ENCODE data around the gene IFTAP.
A peak's percentile ranks its signal among the peaks of the same experiment; 100 is the strongest.
"Not testable (repeated sequence)": the region's sequence is repeated elsewhere in the genome, so short reads cannot be mapped to it uniquely, and the experiment has no call there.

The IFTAP gene

DNA sequence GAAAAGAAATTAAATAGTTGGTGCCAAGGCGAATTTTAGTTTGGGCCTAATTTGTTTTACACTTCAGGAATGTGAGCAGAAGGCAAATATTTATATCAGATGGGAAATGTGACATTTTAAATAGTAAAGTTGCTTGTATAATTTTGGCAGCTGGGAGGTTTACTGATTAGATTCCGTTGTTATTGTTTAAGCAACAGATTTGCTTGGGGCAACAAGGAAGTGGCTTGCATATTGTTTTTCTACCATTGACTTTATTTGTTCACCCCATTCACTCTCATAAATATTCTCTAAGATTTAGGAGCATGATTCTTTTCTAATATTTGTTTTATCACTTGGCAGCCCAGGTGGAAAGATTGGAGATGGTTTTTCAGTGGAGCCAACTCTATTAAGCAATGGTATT is 44.3 kb downstream of the IFTAP start:
- DNase-seq (ENCODE audit: low spot score), result no peak

DNA sequence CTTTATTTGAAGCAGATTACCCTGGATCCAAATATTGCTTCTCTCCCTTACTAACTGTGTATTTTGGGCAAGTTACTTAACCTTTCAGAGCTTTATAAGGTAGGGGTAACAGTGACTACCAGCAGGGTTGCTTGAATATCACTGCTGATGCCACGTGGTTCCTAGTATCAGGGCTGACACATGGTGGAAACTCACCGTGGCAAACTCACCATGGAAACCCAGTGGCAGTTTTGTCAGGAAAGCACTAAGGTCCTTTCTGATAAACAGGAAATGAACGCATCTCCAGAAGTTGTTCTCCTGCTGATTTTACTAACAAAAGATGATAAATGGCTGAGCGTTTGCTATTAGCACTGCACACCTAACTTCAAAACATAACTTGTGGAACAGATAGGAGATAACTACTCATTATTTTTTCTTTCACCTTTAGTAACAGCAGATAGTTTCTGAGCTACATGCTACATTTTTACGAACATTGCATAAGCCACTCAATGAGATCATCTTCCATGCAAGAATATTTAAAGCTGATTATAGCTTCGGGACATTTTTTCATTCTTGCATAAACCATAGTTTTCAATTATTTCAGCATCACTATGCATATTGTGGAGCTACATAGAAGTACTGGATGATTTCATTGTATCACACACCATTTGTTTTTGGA is 63.4 kb downstream of the IFTAP start:
- DNase-seq (ENCODE audit: low spot score), result no peak

DNA sequence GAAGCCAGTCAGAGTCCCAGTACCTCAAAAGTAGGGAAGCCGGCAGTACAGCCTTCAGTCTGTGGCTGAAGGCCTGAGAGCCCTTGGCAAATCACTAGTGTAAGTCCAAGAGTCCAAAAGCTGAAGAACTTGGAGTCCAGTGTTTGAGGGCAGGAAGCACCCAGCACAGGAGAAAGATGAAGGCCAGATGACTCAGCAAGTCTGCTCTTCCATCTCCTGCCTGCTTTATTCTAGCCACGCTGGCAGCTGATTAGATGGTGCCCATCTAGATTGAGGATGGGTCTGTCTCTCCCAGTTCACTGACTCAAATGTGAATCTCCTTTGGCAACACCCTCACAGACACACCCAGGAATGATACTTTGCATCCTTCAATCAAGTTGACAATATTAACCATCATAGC is 67.1 kb downstream of the IFTAP start:
- not testable (repeated sequence) for DNase-seq (ENCODE audit: low spot score)

DNA sequence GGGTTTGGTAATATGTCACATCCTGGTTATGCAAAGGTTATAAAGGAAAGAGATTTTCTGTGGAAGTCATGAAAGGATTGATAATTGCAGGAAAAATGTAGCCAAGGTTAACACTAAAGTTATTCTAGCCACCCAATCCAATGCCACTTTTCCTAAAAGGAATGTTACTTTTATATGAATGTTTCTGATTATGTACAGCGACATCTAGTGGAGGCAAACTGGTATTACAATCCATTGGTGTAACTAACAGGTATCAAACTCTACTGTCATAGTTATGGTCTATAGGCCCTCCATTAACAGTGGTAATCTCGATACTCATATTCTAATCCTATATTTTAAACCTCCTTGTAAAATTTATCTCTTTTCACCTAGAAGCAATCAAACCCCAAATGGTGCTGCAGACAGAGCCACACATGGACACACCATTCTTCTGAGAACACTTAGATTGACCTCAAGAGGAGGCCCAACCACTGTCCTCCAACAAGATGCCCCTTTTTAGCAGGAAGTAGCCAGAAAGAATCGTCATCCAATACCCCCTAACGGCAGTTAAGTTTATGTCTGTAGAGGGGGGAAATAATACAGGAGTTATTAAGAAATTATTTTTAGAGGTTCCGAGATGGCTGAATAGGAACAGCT is 78.6 kb downstream of the IFTAP start:
- DNase-seq (ENCODE audit: low spot score), result peak; percentile 31

DNA sequence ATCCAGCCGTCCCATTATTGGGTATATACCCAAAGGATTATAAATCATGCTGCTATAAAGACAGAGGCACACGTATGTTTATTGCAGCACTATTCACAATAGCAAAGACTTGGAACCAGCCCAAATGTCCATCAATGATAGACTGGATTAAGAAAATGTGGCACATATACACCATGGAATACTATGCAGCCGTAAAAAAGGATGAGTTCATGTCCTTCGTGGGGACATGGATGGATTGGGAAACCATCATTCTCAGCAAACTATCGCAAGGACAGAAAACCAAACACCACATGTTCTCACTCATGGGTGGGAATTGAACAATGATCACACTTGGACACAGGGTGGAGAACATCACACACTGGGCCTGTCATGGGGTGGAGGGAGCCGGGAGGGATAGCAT is 85.2 kb downstream of the IFTAP start:
- DNase-seq (ENCODE audit: low spot score), result not testable (repeated sequence)

DNA sequence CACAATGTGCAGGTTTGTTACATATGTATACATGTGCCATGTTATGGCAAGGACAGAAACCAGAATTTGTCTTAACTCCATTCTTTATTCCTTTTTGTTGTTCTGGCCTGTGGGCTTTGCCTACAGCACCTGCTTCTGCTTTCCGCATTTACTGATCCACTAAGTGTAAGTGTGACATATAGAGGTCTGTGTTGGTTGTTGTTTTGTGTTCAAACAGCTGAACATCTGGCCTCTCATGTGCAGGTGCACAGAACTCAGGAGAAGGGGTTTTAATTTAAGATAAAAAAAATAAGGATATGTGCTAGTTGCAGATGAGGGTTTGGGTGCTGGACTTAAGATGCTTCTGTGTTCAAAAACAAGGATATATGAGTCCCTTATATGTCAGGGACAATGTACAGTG is 89.5 kb downstream of the IFTAP start:
- DNase-seq (ENCODE audit: low spot score), result no peak

DNA sequence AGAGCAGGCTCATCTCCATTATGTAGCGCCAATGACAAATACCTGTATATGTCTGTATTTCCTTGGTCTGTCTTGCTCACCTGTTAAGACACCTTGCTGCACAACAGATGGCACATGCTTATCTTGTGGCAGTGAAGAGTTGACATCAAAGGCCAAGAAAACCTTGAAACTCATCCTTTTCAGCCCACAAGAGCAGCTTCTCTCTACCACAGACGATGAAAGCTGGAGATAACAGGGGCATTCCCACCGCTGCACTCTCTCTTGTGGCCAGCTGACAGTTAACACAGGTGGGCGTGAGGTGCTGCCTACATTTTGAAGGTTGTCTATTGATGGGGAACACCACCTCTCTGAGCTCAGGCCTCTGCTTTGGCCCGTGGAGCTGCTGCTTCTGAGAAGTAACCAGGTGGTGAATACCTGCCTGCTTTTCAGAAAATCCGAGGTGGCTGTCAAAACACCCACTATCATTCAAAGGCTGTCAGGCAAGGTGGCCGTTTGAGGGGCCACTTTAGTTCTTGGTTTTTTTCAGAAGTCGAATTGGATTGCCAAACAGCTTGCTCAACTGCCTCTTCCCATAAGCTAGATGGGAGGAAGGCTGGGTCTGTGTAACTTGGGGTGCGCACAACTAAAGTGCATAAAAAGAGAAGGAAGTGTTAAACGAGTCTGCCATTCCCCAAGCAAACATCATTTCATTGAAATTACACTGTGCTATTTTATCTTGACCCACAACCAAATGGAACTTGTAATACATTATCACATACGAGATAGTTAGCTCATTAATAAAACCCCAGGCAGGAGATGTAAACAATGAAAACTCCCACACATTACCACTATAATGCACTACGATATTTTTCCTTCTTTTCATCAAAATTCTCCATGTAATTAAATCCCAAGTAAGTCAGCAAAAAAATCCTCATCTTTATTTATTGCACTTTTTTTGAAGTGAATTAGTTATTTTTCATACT is 90.8 kb downstream of the IFTAP start:
- no peak for DNase-seq (ENCODE audit: low spot score)

DNA sequence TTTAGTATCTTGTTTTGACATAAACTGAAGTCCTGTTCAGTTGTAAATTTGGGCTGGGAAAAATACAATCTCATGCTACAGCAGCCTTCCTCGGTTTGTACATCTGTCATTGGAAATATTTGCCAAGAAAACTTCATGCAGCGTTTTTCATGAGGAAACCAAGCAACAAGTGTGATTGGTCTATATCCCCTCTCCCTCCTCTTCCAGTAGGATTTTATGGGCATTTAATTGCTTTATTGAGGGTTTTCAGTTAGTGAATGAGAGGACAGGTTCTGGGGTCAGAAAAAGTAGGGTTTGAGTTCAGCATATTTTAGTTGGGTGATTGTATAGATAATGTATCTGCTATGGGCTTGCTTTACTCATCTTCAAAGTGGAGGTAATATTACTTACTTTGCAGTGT is 93.8 kb downstream of the IFTAP start:
- no peak for DNase-seq (ENCODE audit: low spot score)

DNA sequence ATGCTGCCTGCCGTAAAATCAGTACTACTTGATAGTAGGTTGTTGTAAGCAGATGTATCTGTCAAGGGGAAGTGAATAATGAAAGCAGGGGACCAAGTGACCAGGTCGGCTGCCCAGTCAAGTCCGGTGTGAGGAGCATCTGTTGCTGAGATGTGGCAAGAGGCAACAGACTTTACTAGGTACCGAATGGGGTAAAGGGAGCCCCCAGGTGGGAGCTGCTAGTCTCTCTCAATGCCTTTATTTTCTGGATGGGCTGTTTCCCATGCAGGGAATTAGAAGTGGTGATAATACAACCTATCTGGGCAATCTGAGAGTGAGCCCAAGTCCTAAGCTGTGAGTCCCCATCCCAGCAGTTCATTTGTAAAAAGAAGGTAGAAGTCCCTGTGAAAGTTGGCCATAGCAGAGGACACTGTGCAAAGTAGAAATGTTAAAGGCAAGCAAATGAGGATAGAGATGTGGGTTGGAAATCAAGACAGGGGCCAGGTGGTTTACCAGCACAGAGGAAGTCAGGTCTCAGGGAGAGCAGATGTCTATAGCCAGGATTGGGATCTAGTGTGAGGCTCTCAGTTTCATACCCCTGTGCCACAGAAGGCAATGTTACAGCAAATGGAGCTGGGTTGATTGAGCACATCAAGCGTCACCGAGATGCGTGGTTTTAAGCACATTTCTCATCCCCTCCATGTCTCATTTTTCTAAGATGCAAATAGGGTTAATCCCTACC is 94.4 kb downstream of the IFTAP start:
- DNase-seq (ENCODE audit: low spot score), result no peak

DNA sequence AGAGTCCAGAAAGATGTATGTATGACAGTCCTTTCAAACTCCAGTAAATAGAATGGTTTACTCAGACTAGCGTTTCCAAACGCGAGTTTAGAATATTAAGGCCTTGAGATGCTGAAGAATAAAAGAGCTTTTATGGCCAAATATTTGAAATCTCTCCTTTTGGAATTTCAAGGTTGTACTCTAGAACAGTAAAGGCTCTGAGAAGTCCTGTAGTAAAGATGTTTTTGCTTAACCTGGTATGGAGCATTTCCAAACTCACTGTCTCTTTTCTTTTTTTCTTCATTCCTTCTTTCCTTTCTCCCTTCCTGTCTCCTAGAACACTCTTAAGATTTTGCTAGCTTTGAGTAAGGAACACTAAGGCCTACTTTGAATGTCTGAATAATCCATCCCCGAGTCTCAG is 95.1 kb downstream of the IFTAP start:
- DNase-seq (ENCODE audit: low spot score), result no peak

DNA sequence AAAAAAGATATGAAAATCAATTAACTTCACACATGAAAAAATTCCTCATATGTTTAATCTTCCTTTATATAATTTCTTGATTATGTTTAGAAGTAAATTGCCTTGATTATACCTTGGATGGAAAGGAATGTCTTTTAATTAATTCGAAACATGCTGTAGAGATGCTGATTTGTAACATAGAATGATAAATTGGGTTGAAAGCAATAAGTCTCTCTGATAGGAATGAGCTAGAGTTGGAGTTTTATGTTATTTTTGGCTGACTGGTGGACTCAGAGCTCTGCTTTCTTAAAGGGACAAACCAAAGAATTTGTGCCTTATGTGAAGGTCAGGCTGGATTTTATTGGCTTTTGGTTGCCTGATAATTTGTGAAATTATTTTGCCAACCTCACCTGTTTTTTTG is 98.4 kb downstream of the IFTAP start:
- no peak for DNase-seq (ENCODE audit: low spot score)

DNA sequence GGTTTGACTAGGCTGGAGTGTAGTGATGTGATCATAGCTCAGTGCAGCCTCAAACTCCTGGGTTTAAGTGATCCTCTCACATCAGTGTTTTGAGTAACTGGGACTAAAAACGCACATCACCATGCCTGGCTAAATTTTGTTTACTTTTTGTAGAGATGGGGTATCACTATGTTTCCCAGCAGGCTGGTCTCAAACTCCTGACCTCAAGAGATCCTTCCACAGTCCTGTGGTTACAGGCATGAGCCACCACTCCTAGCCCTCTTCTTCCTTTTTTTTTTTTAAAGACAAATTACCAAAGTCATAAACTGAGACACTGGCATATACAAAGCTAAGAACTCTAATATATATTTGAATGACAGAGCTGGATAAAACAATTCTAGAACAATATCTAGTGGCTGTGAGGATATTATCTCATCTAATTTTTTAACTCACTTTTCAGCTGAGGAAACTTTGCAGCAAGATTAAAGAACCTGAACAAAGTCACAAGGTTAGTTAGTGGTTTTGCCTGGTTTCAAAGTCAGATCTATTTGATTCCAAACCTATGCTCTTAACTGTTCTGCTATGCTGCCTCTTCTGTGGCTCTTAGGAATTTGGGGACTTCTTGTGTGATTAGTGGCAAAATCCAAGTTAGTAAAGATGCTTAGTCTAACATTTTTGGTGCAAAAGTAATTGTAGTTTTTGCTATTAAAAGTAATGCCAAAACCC is 99.0 kb downstream of the IFTAP start:
- DNase-seq (ENCODE audit: low spot score), result no peak

DNA sequence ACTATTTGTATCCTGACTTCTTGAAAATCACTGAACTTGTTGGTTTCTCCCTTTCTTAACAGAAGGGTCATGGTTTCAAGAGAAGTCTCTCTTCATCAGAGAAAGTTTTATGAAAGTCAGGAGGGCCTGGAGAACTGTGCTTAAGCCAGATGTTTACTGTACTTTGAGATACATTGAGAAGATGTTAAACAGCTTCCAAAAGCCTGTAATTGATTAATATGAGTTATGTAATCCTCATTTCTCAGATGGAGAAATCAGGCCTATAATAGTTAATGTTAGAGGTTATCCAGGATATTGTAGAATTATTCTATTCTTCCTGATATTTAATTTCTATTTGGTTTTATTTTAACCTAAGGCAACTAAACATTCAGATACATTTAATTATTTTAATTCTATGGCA is 100.8 kb downstream of the IFTAP start:
- DNase-seq (ENCODE audit: low spot score), result no peak

DNA sequence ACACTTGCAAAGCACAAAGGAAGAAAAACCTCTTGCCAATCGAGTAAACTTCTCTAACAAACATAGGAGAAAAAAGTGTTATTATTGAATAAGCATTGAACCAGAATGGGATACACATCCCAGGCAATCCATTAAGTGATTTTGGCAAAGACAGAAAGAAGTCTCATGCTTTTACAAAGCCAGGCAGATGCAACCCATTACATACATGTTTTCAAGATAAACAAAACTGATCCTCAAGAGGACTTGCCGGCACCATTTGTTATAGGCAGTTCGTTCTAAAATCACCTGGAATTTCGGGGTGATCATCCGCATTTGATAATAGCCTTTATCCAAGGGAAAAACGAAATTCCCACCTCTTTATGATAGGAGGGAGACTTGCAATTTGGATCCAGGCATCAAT is 101.3 kb downstream of the IFTAP start:
- DNase-seq (ENCODE audit: low spot score), result no peak

DNA sequence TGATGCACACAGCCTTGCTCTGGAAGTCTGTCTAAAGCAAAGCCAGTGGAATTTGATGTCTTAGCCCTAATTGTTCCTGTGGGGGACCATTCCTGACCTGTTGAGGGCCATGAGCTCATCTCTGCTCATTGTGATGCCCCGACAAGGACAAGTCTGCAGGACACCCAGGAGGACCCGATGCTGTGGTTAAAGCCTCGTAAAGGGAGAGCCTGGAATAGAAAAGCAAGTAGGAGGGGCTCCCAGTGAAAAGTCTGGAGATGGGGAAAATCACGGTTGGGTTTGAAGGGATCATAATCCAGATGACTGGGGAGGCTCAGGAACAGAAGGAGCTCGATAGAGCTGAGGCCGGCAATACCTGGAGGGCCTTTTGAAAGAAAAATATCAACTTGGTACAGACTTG is 102.2 kb downstream of the IFTAP start:
- DNase-seq (ENCODE audit: low spot score), result no peak

DNA sequence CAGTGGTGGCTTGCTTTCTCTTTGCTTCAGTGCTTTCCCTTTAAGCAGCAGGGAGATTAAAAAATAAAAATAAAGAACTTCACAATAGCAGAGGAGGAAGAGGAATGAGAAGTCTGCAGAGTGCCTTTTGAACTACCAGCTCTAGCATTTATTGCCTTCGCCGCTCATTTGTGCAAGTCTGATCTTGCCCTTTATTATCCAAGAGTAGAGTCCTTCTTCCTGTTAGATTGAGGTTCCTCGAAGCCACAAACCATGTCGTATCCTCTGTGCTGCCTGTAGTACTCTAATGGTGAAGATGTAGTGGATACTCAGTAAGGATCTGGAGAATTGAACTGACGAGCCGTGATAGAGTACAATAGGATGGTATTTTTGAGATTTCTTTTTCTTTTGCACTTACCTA is 105.0 kb downstream of the IFTAP start:
- no peak for DNase-seq (ENCODE audit: low spot score)

DNA sequence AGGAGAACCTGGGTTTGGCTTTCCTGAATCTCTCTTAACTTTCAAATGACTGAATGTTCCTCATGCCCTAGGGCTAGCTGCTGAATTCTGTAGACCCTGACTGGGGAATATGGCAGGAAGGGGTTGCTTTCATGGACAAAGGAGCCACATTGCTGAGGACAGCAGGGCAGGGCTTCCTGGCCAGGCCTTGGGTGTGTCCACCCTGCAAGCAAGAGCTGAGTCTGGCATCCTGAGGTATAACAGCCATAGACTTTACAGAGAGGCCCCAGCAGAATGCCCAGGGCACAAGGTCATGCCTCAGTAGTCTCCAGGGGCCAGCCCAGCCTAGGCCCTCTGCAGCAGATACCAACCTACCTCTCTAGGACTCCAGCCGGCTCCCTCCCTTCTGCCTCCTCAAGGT is 105.9 kb downstream of the IFTAP start:
- no peak for DNase-seq (ENCODE audit: low spot score)

DNA sequence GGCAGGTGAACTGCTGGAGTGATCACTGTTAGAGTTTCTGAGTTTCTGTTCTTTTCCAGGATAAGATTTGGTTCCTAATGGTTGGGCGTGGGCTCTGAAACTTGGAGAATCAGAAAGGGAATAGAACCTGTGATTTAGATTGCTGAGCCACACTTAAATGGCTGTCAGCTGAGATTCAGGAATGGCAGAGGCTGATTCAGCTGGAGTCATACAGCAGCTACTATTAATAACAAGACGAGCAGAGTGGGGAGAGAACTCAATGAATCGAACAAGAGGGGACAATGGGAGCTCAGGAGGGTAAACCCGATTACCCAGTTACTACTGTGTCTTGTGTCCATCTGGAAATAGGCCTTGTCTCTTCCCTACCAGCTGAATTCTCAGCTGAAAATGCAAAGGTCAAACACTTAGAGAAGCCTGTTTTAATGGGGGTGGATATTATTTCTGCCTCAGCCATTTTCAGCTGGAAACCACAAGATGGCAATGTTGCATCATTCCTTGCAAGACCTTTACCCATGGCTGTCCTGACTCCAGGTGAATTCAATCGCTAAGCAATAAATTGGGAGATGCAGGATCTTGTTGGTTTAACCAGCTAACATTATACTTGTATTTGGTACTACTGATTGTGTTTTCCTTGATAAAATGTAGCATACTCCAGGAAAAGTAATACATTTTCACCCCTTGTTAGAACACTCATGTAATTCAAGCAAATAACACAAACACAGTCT is 108.2 kb downstream of the IFTAP start:
- peak; percentile 82 for DNase-seq (ENCODE audit: low spot score)

DNA sequence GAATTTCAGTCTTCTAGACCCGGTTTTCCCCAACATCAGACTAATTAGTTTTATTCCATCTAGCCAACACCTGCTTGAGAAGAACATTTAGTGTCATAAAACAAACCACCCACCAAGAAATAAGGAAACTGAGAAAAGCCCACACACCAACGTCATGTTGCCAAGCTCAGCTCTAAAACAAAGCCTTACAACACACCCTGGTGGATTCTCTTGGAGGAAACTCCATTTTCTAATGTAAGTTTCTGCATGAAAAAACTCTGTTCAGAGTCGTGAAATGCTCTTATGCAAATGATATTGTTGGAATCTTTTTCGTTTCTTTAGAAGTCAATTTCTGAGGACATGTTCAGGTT is 108.7 kb downstream of the IFTAP start:
- no peak for DNase-seq (ENCODE audit: low spot score)
